Midbrain (tissue), 1 donor: ENCODE data around the gene PWWP2B.
A peak's percentile ranks its signal among the peaks of the same experiment; 100 is the strongest.

Source experiments
- DNase-seq: peaks from one replicate; lab custom pipeline; 2025; lab: John Stamatoyannopoulos, UW

PWWP2B gene

DNA sequence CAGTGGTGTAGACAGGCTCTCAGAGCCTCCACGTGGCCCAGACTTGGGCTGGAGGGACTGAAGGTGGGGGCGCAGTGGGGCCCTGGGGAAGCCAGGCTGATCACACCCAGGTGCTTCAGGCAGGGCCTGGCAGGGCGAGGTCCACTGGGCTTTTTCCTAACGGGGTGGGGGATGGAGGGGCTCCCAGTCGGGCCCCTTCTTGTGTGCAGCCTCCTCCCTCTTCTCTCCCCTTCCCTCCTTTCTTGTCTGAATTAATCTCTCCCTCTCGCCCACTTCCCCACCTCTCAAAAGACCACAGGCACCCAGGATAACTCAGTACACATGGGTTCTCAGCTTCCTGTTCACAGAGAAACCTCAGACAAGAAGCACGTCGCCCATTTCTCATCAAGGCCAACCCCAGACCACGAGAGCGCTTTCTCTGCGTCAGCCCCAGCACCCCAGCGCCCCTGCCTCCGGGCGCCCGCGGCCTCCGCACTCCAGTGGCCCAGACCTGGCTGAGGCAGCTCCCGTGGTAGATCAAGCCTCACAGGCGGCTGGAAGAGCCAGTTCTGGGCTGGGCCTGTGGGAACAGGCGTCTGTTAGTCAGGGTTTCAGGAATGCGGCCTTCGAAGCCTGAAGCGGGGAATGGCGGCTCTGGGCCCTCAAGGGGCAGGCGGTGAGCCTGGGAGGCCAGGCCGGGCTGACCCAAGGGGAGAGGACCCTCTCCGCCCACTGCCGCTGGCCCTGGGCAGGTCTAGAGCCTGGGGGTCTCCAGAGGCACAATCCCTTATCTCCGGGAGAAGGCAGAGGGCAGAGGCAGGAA, 50.6 kb downstream of the PWWP2B start:
- no peak for DNase-seq

DNA sequence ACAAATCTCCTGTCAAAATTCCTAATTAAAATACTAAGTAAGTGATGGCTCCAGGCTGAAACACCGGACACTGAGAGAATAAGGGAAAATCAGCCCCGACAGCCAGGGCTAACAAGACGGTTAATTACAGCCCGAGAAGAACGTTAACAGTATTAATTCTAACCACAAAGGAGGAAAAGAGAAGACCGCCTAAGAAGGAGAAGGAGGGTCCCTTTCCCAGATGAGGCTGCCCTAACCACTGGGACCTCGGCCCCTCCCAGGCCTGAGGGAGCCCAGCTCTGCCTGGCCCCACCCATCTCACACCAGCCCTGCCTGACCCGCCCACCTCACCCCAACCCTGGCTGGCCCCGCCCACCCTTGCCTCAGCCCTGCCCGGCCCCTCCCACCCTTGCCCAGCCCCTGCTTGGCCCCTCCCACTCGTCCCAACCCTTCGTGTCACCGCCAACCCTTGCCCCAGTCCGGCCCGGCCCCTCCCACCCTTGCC, 51.3 kb downstream of the PWWP2B start:
- DNase-seq = no peak

DNA sequence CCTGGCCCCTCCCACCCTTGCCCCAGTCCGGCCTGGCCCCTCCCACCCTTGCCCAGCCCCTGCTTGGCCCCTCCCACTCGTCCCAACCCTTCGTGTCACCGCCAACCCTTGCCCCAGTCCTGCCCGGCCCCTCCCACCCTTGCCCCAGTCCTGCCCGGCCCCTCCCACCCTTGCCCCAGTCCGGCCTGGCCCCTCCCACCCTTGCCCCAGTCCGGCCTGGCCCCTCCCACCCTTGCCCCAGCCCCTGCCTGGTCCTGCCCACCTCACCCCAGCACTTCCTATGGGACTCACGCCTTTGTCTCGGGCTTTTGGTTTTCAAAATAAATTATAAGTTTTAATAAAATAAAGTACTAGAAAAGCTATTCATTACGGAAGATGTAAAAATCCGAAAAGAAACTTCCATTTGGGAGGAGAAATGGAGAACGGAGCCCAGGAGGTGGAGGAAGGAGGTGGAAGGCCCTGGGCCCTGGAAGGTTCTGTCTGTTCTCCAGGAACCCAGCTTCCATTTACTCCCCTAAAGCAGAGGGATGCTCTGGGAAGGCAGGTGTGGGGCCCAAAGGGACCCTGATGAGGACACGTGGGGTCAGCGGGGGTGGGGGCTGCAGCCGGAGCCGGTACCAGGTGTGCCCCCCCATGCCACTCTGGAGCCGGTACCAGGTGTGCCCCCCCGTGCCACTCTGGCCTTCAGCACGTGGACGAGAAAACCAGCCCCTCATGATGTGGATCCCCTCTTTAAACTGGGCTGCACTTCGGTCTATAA, 52.2 kb downstream of the PWWP2B start:
- no peak for DNase-seq

GRCh38 chr10:132449811-132450181, 52.8 kb downstream of the PWWP2B start:
- DNase-seq = no peak

- no peak for DNase-seq
Measured at GRCh38 chr10:132450466-132450824, 53.4 kb downstream of the PWWP2B start.

DNA sequence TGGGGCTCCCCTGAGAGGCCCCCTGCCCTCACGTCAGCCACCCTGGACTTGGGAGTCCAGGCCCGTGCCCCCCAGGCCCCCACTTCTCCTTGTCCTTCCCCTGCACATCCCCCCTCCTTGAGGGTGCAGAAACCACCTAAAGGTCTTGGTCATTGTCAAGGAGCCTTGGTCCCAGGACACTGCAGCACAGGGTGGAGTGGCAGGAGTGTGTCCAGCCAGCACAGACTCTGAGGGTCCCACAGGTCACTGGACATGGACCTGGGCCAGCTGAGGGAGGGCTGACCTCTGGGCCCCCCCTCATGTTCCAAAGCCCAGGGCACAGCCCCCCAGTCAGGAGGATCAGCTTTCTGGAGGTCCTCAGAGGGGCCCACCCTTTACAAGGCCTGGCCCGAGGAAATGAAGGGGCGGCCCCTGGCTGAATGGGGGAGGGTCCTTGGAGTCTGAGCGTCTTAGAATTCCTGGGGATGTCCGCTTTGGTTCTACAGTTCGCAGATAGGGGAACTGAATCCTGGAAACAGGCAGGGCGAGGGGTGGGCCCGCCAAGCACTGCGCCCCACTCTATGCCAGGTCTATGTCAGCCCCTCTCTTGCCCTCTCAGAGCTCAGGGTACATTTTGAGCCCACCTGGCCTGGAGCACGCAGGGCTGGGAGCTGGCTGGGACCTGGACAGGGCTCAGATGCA, 54.0 kb downstream of the PWWP2B start:
- no peak for DNase-seq

GRCh38 chr10:132451506-132452215, 54.7 kb downstream of the PWWP2B start:
- no peak for DNase-seq

- no peak for DNase-seq
Measured at GRCh38 chr10:132452216-132452650, 55.2 kb downstream of the PWWP2B start.

- peak; percentile 35 for DNase-seq
Measured at GRCh38 chr10:132452651-132453469, 55.9 kb downstream of the PWWP2B start.

GRCh38 chr10:132453470-132453861, 56.5 kb downstream of the PWWP2B start:
- DNase-seq = no peak

DNA sequence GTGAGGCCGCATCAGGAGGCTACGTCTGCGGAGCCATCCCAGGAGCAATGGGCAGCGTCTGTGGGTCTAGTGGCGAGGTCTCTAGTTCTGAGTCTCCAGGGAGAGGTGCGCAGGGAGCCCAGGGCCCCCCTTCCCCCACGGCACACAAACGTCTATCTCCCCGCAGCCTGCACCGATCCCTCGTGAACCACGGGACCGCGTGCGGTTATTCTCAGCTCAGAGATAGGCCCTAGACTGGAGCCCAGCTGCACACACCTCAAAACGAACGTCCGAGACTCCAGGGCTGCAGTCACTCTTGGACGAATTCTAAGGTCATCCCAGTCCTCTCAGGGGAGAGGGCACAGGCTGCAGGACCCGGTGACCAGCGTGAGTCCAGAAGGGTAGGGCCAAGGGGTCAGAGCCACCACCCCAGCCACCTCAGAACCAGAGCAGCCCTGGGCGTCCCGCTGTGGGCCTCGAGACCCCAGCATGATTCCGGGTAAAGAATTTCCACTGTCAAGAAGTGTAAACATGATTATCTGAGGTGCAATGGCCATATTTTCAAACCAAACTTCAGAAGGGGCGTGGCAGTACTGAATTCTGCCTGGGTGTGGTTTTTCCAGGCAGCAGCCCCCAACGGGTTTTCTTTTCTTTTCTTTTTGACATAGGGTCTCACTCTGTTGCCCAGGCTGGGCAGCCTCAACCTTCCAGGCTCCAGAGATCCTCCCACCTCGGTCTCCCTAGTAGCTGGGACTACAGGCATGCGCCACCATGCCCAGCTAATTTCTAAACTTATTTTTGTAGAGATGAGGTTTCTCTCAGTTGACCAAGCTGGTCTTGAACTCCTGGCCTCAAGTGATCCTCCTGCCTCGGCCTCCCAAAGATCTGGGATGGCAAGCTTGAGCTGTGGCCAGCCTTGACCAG, 57.5 kb downstream of the PWWP2B start:
- DNase-seq = no peak

DNA sequence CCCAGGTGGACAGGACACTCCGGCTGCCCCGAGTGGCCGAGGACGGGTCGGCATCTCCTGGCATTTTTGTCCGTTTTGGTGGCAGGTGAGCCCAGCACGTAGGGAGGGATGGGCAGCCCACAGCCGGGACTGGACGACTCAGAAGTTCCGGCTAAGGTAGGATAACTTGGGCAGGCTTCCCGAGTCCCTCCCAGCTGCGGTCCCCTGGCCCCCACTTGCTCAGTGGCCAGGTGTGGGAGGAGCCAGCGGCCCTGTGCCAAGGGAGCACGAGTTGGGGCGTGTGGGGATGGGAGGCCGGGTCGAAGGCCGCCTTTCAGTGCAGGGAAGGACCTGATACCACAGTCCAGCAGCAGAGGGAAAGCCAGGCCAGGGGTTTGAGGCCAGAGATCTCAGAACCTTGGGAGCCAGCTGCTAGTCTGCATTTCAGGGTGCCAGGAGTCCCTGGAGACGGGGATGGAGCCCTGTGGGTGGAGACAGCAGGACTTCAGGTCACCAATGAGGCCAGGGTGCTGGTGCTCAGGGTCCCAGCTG, 58.5 kb downstream of the PWWP2B start:
- no peak for DNase-seq

DNA sequence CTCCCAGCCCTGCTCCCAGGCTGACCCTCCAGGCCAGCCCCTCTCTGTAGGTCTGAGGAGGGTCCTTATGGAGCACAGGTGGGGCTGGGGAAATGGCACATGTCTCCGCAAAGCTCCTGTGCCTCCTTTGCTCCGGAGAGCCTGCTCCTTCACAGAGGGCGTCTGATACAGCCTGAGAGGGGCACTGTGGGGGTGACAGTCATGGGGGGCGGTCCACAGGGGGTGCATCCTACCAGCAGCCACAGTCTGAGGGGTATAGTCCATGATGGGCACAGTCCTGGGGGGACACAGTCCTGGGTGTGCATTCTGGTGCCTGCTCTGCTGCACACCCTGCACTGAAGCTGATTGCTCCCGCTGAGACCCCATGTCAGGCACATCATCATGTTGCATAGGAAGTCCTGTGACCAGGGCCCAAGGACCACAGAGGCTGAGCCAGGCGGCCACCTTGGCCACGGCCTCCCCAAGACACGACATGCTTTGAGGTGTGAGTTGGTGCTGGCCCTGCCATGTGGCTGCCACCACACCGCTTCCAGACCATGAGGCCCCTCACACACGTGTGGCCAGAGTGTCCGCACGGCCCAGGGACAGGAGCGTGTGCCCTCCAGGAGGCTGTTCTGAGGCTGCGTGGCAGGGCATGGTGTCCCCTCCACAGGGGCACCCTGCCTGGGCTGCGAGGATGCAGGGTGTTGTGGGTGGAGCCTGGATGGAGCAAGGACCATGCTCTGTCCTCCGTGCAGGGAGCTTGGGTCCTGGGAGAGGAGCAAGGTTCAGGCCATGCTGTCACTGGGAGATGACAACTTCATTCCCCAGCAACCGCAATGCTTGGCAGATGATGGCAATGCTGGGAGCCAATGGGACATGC, 59.2 kb downstream of the PWWP2B start:
- no peak for DNase-seq

- DNase-seq = no peak
Measured at GRCh38 chr10:132456881-132457280, 59.9 kb downstream of the PWWP2B start.

DNA sequence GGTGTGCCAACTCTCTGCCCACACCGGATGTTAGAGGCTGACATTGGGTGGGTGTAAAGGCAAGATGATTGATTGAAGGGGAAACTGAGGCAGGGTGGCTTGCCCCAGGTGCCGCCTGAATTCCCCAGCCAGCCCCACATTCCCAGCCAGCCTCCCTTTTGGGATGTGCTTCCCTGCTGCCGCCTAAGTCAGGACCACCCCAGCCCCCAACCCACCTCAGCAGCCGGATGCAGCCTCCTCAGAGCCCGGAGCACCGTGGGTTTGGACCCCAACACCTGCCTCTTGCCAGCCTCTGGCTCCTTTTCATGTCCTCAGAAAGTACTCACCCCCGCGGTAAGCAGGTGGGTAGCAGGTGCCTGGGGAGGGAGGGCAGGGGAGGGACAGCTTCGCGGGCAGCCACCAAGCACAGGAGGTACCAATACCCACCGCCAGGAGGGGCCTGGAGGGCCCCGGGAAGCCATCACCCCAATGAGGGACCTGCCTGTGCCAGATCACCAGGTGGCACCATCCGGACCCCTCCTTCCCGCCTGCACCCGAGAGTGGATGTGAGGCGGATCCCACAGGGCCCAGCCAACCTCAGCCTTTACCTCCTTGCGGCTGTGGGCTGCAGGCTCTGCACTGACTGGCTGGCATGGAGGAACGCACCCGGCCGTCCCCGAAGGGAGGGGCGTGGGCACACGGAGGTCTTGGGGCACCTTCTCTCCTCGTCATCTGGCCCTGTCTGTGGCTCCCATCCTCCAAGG, 60.5 kb downstream of the PWWP2B start:
- DNase-seq = no peak

DNA sequence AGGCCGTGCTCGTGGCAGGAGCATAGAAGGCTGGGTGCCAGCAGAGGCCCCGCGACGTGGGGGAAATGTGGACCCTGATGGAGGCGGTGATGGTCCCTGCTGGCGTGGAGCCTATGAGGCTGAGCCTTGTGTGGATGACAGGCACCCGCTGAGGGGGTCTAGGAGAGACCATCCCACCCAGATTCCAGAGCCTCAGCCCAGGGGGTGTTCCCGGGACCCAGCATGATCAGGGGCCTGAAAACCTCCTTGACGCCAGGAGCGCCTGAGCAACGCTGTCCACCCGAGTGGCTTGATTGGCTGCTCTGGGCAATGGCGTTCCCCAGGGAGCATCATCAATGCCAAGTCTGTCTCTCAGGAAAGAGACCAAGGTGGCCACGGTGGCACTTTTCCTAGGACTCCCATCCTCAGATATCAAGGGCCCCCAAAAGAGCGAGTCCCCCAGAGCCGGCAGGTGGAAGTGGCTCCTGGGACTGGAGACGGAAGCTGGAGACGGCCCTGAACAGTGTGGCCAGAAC, 61.1 kb downstream of the PWWP2B start:
- no peak for DNase-seq

DNA sequence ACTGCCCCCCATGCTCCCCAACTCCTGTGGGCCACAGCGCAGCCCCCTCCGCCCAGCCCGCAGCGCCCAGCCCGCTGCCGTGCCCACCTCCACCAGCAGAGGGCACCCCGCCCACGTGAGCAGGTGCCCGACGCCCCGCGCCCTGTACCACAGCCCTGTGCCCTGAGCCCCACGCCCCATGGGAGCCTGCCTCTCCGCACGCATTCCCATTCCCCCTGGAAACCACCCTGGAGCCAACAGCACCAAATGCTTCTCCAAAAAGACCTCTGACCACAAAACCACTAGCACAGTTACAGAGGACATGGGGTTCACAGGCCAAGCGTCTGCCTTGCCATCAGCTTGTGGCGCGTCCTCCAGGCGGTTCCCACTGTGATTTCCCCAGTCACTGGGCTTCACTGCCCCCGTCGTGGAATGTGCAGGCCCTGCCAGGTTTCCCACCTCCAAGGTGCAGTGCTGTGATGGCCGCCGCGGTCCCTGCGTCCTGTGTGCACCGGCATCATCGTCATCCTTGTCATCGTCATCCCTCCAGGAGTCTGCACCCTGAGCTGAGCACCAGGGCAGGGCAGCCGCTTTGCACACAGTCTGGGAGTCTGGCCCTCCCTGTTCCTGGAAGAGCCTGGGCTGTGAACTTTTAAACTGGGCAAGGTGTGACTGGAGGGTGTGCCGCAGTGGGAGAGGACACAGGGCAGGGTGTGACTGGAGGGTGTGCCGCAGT, 61.7 kb downstream of the PWWP2B start:
- peak; percentile 36 for DNase-seq
